Breast epithelium (tissue), 3 donors: ENCODE data around the gene ZNHIT1.

ENCODE experiments used
- CTCF ChIP-seq, 3 donors: fragments of 450-650 bp; IDR thresholded peaks; one replicate each; pipeline ENCODE4 v1.5.1; 2016 to 2017; ENCODE audit warnings: antibody characterized with exemption in 3 of 3, mild to moderate bottlenecking in 3 of 3, moderate library complexity in 3 of 3
- POLR2A ChIP-seq: fragments of 450-650 bp; IDR thresholded peaks from one replicate; pipeline ENCODE4 v1.6.1; 2016; ENCODE audit warnings: antibody characterized with exemption, mild to moderate bottlenecking, moderate library complexity
- POLR2AphosphoS5 ChIP-seq, 3 donors: sonication (generic); formaldehyde crosslinking; IDR thresholded peaks; one replicate each; pipeline ENCODE4 v1.6.1; 2017; ENCODE audit warnings: antibody characterized with exemption in 3 of 3

DNA sequence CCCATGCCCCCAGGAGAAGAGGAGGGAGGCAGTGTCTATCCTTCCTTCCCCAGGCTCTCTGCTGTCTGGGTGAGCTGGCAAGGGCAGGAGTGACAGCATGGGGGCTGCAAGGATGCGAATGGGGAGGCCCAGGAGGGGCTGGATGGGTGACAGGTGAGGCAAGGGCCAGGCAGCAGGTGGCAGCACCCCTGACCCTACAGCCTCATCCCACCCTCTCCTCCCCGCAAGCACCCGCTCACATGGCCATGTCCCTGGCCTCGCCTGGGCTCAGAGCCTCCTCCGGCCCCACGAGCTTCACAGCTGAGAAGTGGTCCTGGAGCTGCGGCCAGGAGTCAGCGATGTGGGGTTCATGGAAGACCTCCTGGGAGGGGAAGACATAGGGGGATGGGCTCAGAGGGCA lies 6.0 kb upstream of the ZNHIT1 start:
- TF ChIP-seq CTCF (IDR thresholded peaks at IDR 0.05) (no peak), POLR2A (no peak), POLR2AphosphoS5 (IDR thresholded peaks at IDR 0.05) (no peak)
